K562 (cell line): ENCODE results near the gene LRGUK.

ENCODE experiments used
- ADNP ChIP-seq: fragments of 200-800 bp; sonication (Bioruptor generic); IDR thresholded peaks from 2 replicates; pipeline ENCODE4 v1.6.1; 2016; ENCODE audit warnings: missing genetic modification characterization, missing compliant biosample characterization
- ARID3A ChIP-seq: IDR thresholded peaks from 2 replicates; pipeline ENCODE4 v1.6.1; 2012; ENCODE audit warnings: low read depth, low read length, improper control_type of control experiment, borderline replicate concordance
- CBX8 ChIP-seq: fragments of 200-600 bp; sonication (generic); IDR thresholded peaks from 2 replicates; pipeline ENCODE4 v1.6.1; 2012; ENCODE audit warnings: borderline replicate concordance, mixed run types, low read depth, mild to moderate bottlenecking, moderate library complexity, mixed read lengths, low read length, control low read depth, inconsistent platforms; ENCODE audit not compliant: poor library complexity, severe bottlenecking; ENCODE audit errors: extremely low read depth
- HDAC2 ChIP-seq: fragments of 450-650 bp; IDR thresholded peaks from 2 replicates; pipeline ENCODE4 v1.6.1; 2016; ENCODE audit warnings: mild to moderate bottlenecking
- HDGF ChIP-seq: fragments of 450-650 bp; IDR thresholded peaks from 2 replicates; pipeline ENCODE4 v1.6.1; 2016
- MLX ChIP-seq, 2 experiments: fragments of 450-650 bp in 1 of 2; sonication (generic) in 1 of 2; formaldehyde crosslinking; conservative IDR thresholded peaks; 2 replicates each; pipeline versions ENCODE4 v1.4.0 to v1.8.1; 2020 to 2022; ENCODE audit warnings: mild to moderate bottlenecking in 1 of 2, missing genetic modification reagents in 1 of 2
- NR2C2 ChIP-seq, 2 experiments: fragments of 200-800 bp in 1 of 2; sonication (Bioruptor generic) in 1 of 2; sonication (generic) in 1 of 2; formaldehyde crosslinking in 1 of 2; IDR thresholded peaks; 2 replicates each; pipeline versions ENCODE4 v1.6.1 to v1.8.0; 2016 to 2022; ENCODE audit warnings: mild to moderate bottlenecking in 1 of 2, missing compliant biosample characterization in 1 of 2, missing genetic modification characterization in 1 of 2, missing genetic modification reagents in 1 of 2
- RFX7 ChIP-seq: fragments of 250-450 bp; sonication (Bioruptor Pico); IDR thresholded peaks from 2 replicates; pipeline ENCODE4 v1.5.1; 2021; ENCODE audit warnings: mild to moderate bottlenecking
- TAF1 ChIP-seq: IDR thresholded peaks from 2 replicates; pipeline ENCODE4 v1.6.1; 2011; ENCODE audit warnings: mild to moderate bottlenecking, low read length, moderate library complexity; ENCODE audit not compliant: insufficient read depth, control insufficient read depth, severe bottlenecking; ENCODE audit errors: extremely low read depth
- TFAM ChIP-seq: fragments of 250-450 bp; sonication (Bioruptor Pico); conservative IDR thresholded peaks from 2 replicates; pipeline ENCODE4 v1.5.0; 2021; ENCODE audit warnings: mild to moderate bottlenecking, moderate library complexity
- U2AF1 ChIP-seq: fragments of 200-400 bp; formaldehyde crosslinking; optimal IDR thresholded peaks from 2 replicates; pipeline ENCODE3; 2017; ENCODE audit warnings: mild to moderate bottlenecking, low read depth, low read length, moderate library complexity
- ZNF23 ChIP-seq: fragments of 250-450 bp; sonication (Bioruptor Pico); IDR thresholded peaks from 2 replicates; pipeline ENCODE4 v1.4.0; 2020; ENCODE audit warnings: mild to moderate bottlenecking
- ZNF449 ChIP-seq: fragments of 250-450 bp; sonication (Bioruptor Pico); IDR thresholded peaks from 2 replicates; pipeline ENCODE4 v1.8.0; 2022; ENCODE audit warnings: moderate library complexity, mild to moderate bottlenecking, inconsistent platforms
- ZNF507 ChIP-seq: conservative IDR thresholded peaks from 2 replicates; pipeline ENCODE4 v1.6.1; 2017; ENCODE audit warnings: missing genetic modification characterization, missing compliant biosample characterization

GRCh38 chr7:134278502-134279153 is 151.5 kb downstream of the LRGUK start:
- TF ChIP-seq HDAC2 (no peak), RFX7 (CRISPR knock-in tag) (no peak), HDGF (no peak), NR2C2 (CRISPR knock-in tag; IDR thresholded peaks at IDR 0.05) (no peak), NR2C2 (tag; IDR thresholded peaks at IDR 0.05) (no peak), ZNF23 (CRISPR knock-in tag) (no peak), ADNP (tag) (no peak), U2AF1 (no peak), MLX (CRISPR knock-in tag; conservative IDR thresholded peaks at IDR 0.05) (no peak), ZNF449 (no peak), CBX8 (no peak), ARID3A (no peak), TFAM (CRISPR knock-in tag) (no peak), TAF1 (no peak), ZNF507 (tag) (no peak)
